Measurements from ENCODE around the gene IFI44L. TPM values are rescaled to one million over a fixed set of nuclear protein-coding genes. Genes with fewer than 3 reads are reported as not detected.

IFI44L gene
- polyA plus RNA-seq, 1 donor from 2014 or later: 0.10 TPM

DNA sequence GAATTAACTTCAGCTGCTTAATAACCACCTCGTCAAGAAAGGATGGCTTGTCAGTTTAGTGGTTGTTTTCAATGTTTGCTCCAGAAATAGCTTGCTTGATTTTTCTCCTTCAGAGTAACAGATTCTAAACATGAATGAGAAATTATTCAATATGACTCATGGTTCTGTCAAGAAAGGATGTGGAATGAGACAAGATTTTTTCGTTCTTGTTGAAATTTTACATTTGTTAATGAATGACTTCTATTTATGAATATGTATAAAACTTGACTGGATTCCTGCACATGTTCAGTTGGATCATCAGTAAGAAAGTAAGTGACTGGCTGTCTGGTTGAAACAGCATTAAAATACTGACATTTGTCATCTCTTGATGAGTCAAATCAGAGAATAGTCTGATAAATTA is 67.7 kb downstream of the IFI44L start:
- no peaks in the 10 kb centered on the region for H3K36me3 ChIP-seq (ENCODE audit: insufficient read depth, low read length)
- H3K4me3 ChIP-seq (ENCODE audit: low read length): no peak overlapping the region
- no peak overlapping the region for H3K9ac ChIP-seq (ENCODE audit: low read length)
- H4K20me1 ChIP-seq (ENCODE audit: insufficient read depth): no peaks in the 10 kb centered on the region
- no peak overlapping the region for H3K27ac ChIP-seq (ENCODE audit: low read length)
- no peak overlapping the region for H3K4me2 ChIP-seq (ENCODE audit: low read length)
- no peaks in the 10 kb centered on the region for H3K9me2 ChIP-seq (ENCODE audit: insufficient read depth, low read length)
- no peaks in the 10 kb centered on the region for H3K9me3 ChIP-seq (ENCODE audit: low read length)
- no peaks in the 10 kb centered on the region for H3K79me2 ChIP-seq (replicated peaks; ENCODE audit: insufficient read depth, low read length)
- H3F3A ChIP-seq (ENCODE audit: insufficient read depth, low read length, poor library complexity, severe bottlenecking): no peaks in the 10 kb centered on the region
- H2AFZ ChIP-seq (ENCODE audit: low read depth, low read length): no peak overlapping the region
- no peak for TF ChIP-seq EP300 (conservative IDR thresholded peaks at IDR 0.05; ENCODE audit: poor library complexity, severe bottlenecking)
- TF ChIP-seq, protein P1, sequence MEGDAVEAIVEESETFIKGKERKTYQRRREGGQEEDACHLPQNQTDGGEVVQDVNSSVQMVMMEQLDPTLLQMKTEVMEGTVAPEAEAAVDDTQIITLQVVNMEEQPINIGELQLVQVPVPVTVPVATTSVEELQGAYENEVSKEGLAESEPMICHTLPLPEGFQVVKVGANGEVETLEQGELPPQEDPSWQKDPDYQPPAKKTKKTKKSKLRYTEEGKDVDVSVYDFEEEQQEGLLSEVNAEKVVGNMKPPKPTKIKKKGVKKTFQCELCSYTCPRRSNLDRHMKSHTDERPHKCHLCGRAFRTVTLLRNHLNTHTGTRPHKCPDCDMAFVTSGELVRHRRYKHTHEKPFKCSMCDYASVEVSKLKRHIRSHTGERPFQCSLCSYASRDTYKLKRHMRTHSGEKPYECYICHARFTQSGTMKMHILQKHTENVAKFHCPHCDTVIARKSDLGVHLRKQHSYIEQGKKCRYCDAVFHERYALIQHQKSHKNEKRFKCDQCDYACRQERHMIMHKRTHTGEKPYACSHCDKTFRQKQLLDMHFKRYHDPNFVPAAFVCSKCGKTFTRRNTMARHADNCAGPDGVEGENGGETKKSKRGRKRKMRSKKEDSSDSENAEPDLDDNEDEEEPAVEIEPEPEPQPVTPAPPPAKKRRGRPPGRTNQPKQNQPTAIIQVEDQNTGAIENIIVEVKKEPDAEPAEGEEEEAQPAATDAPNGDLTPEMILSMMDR (IDR thresholded peaks at IDR 0.05; ENCODE audit: poor library complexity, severe bottlenecking): no peak
- TF ChIP-seq, protein P2, sequence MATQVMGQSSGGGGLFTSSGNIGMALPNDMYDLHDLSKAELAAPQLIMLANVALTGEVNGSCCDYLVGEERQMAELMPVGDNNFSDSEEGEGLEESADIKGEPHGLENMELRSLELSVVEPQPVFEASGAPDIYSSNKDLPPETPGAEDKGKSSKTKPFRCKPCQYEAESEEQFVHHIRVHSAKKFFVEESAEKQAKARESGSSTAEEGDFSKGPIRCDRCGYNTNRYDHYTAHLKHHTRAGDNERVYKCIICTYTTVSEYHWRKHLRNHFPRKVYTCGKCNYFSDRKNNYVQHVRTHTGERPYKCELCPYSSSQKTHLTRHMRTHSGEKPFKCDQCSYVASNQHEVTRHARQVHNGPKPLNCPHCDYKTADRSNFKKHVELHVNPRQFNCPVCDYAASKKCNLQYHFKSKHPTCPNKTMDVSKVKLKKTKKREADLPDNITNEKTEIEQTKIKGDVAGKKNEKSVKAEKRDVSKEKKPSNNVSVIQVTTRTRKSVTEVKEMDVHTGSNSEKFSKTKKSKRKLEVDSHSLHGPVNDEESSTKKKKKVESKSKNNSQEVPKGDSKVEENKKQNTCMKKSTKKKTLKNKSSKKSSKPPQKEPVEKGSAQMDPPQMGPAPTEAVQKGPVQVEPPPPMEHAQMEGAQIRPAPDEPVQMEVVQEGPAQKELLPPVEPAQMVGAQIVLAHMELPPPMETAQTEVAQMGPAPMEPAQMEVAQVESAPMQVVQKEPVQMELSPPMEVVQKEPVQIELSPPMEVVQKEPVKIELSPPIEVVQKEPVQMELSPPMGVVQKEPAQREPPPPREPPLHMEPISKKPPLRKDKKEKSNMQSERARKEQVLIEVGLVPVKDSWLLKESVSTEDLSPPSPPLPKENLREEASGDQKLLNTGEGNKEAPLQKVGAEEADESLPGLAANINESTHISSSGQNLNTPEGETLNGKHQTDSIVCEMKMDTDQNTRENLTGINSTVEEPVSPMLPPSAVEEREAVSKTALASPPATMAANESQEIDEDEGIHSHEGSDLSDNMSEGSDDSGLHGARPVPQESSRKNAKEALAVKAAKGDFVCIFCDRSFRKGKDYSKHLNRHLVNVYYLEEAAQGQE (IDR thresholded peaks at IDR 0.05; ENCODE audit: borderline replicate concordance): no peak
- TF ChIP-seq SMC3 (conservative IDR thresholded peaks at IDR 0.05; ENCODE audit: poor library complexity): no peak
- TF ChIP-seq RAD21 (conservative IDR thresholded peaks at IDR 0.05): no peak
- no peak for TF ChIP-seq TAF1 (IDR thresholded peaks at IDR 0.05; ENCODE audit: low read depth)
- no peak for TF ChIP-seq EZH2 (IDR thresholded peaks at IDR 0.05; ENCODE audit: borderline replicate concordance, insufficient read depth, low read length, poor library complexity, severe bottlenecking)
- no peak for TF ChIP-seq MXI1 (conservative IDR thresholded peaks at IDR 0.05; ENCODE audit: poor library complexity, severe bottlenecking)
- TF ChIP-seq POLR2AphosphoS5 (IDR thresholded peaks at IDR 0.05): no peak
- H3K27me3 ChIP-seq (ENCODE audit: insufficient read depth, low read depth, low read length): no peaks in the 10 kb centered on the region

DNA sequence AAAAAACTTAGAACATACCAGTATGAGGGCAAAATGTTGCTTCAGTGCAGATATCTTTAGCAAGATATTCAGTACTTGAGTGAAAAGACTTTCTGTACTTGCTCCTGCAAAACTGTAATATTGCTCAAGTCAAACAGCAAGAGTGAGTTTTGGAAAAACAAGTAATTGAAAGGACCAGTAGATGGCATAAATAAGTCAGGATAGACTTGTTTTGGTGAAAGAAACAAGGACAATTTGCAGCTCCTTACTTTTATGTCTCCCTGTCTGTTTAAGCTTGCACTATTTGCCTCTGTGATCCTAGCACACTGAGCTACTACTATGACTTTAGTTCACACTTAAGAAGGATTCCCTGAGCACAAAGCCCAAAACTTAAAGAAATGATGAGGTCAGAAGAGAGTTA is 68.4 kb downstream of the IFI44L start:
- TF ChIP-seq POLR2AphosphoS5 (IDR thresholded peaks at IDR 0.05): no peak
- peak; percentile 31 for TF ChIP-seq RAD21 (conservative IDR thresholded peaks at IDR 0.05)
- Histone ChIP-seq H3K27me3 (ENCODE audit: insufficient read depth, low read depth, low read length) (no peaks in the 10 kb centered on the region), H3K36me3 (ENCODE audit: insufficient read depth, low read length) (no peaks in the 10 kb centered on the region), H3F3A (ENCODE audit: insufficient read depth, low read length, poor library complexity, severe bottlenecking) (no peaks in the 10 kb centered on the region), H2AFZ (ENCODE audit: low read depth, low read length) (no peak overlapping the region), H4K20me1 (ENCODE audit: insufficient read depth) (no peaks in the 10 kb centered on the region), H3K9me2 (ENCODE audit: insufficient read depth, low read length) (no peaks in the 10 kb centered on the region), H3K27ac (ENCODE audit: low read length) (no peak overlapping the region), H3K9me3 (ENCODE audit: low read length) (no peaks in the 10 kb centered on the region), H3K4me2 (ENCODE audit: low read length) (no peak overlapping the region), H3K79me2 (replicated peaks; ENCODE audit: insufficient read depth, low read length) (no peaks in the 10 kb centered on the region), H3K9ac (ENCODE audit: low read length) (no peak overlapping the region), H3K4me3 (ENCODE audit: low read length) (no peak overlapping the region)

DNA sequence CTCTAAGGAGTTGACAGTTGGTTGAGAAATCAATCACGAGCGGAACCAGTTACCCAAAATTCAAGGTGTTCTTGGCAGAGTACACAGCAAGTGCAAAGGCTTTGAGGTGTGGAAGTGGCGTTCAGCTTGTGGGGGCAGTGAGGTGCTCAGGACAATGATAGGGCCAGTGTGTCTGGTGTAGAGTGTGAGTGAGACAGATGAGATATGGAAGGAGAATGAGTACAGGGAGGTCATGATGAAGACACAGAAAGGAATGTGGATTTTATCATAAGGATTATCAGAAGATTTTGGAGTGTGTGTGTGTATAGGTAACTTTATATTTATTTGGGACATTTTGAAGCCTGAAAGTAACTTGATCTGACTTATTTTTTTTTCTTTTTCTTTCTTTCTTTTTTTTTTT is 70.3 kb downstream of the IFI44L start:
- no peak overlapping the region for H3K4me2 ChIP-seq (ENCODE audit: low read length)
- H3F3A ChIP-seq (ENCODE audit: insufficient read depth, low read length, poor library complexity, severe bottlenecking): no peaks in the 10 kb centered on the region
- no peak overlapping the region for H3K4me3 ChIP-seq (ENCODE audit: low read length)
- no peak overlapping the region for H3K27ac ChIP-seq (ENCODE audit: low read length)
- H3K9ac ChIP-seq (ENCODE audit: low read length): no peak overlapping the region
- H3K36me3 ChIP-seq (ENCODE audit: insufficient read depth, low read length): no peaks in the 10 kb centered on the region
- no peaks in the 10 kb centered on the region for H3K27me3 ChIP-seq (ENCODE audit: insufficient read depth, low read depth, low read length)
- no peaks in the 10 kb centered on the region for H3K79me2 ChIP-seq (replicated peaks; ENCODE audit: insufficient read depth, low read length)
- H2AFZ ChIP-seq (ENCODE audit: low read depth, low read length): no peak overlapping the region
- H3K9me3 ChIP-seq (ENCODE audit: low read length): no peaks in the 10 kb centered on the region
- H3K9me2 ChIP-seq (ENCODE audit: insufficient read depth, low read length): no peaks in the 10 kb centered on the region
- H4K20me1 ChIP-seq (ENCODE audit: insufficient read depth): no peaks in the 10 kb centered on the region
- TF ChIP-seq, protein P1 (IDR thresholded peaks at IDR 0.05; ENCODE audit: poor library complexity, severe bottlenecking): no peak
- TF ChIP-seq TAF1 (IDR thresholded peaks at IDR 0.05; ENCODE audit: low read depth): no peak
- TF ChIP-seq RAD21 (conservative IDR thresholded peaks at IDR 0.05): no peak
- TF ChIP-seq MXI1 (conservative IDR thresholded peaks at IDR 0.05; ENCODE audit: poor library complexity, severe bottlenecking): no peak
- TF ChIP-seq, protein P2 (IDR thresholded peaks at IDR 0.05; ENCODE audit: borderline replicate concordance): no peak
- no peak for TF ChIP-seq EP300 (conservative IDR thresholded peaks at IDR 0.05; ENCODE audit: poor library complexity, severe bottlenecking)
- TF ChIP-seq EZH2 (IDR thresholded peaks at IDR 0.05; ENCODE audit: borderline replicate concordance, insufficient read depth, low read length, poor library complexity, severe bottlenecking): no peak
- TF ChIP-seq SMC3 (conservative IDR thresholded peaks at IDR 0.05; ENCODE audit: poor library complexity): no peak
- TF ChIP-seq POLR2AphosphoS5 (IDR thresholded peaks at IDR 0.05): no peak
